Activated CD4-positive, CD25-positive, alpha-beta regulatory T cell treated with anti-CD3 and anti-CD28 coated beads, Interleukin-2, amount 50 U/mL, for 24 hours (primary cell): ENCODE data around the gene ANKEF1.
"Not testable (repeated sequence)": the region's sequence is repeated elsewhere in the genome, so short reads cannot be mapped to it uniquely, and the experiment has no call there.

Experiments
- ATAC-seq, 2 donors: fragments of 150-1000 bp; cut with Tn5 transposase; one replicate each; pipeline ENCODE4 v1.10.0; 2021; ENCODE audit warnings: mild to moderate bottlenecking in 1 of 2, moderate library complexity in 1 of 2

ANKEF1 gene

GRCh38 chr20:10034717-10035571, at the start of gene ANKEF1:
Gene ANKEF1 (plus strand): TSS chr20:10034987. CDS start chr20:10038302, 3,315 bp downstream.
- peak; percentile 82 to 92 for ATAC-seq

- ATAC-seq = no peak
These were observed 49.5 kb upstream of the ANKEF1 start for GRCh38 chr20:9985281-9985680.

- no peak for ATAC-seq
These were observed 49.0 kb upstream of the ANKEF1 start for GRCh38 chr20:9985773-9986172.

- no peak for ATAC-seq
These were observed 45.6 kb upstream of the ANKEF1 start for GRCh38 chr20:9989066-9989724.

- ATAC-seq = no peak
These were observed 41.6 kb upstream of the ANKEF1 start for GRCh38 chr20:9993137-9993536.

GRCh38 chr20:9994676-9995075, 40.1 kb upstream of the ANKEF1 start:
- no peak for ATAC-seq

- ATAC-seq = no peak
These were observed 39.1 kb upstream of the ANKEF1 start for GRCh38 chr20:9995510-9996272.

GRCh38 chr20:9996944-9997343, 37.8 kb upstream of the ANKEF1 start:
- ATAC-seq = no peak

GRCh38 chr20:9999645-10000044, 35.1 kb upstream of the ANKEF1 start:
- no peak for ATAC-seq

- no peak for ATAC-seq
These were observed 31.9 kb upstream of the ANKEF1 start for GRCh38 chr20:10002866-10003265.

GRCh38 chr20:10004900-10005299, 29.9 kb upstream of the ANKEF1 start:
- no peak for ATAC-seq

GRCh38 chr20:10005885-10006284, 28.9 kb upstream of the ANKEF1 start:
- no peak for ATAC-seq

- no peak for ATAC-seq
These were observed 28.2 kb upstream of the ANKEF1 start for GRCh38 chr20:10006447-10007090.

- ATAC-seq = no peak
These were observed 27.6 kb upstream of the ANKEF1 start for GRCh38 chr20:10007158-10007557.

- no peak for ATAC-seq
These were observed 27.0 kb upstream of the ANKEF1 start for GRCh38 chr20:10007747-10008146.

- no peak for ATAC-seq
These were observed 22.3 kb upstream of the ANKEF1 start for GRCh38 chr20:10012464-10012863.

GRCh38 chr20:10014431-10014830, 20.4 kb upstream of the ANKEF1 start:
- no peak for ATAC-seq

- no peak for ATAC-seq
These were observed 13.8 kb upstream of the ANKEF1 start for GRCh38 chr20:10020937-10021336.

GRCh38 chr20:10022625-10023024, 12.2 kb upstream of the ANKEF1 start:
- ATAC-seq = no peak

- ATAC-seq = no peak
These were observed 10.9 kb upstream of the ANKEF1 start for GRCh38 chr20:10023911-10024310.

GRCh38 chr20:10031451-10032215, 3.2 kb upstream of the ANKEF1 start:
- not testable (repeated sequence) for ATAC-seq

GRCh38 chr20:10032269-10032668, 2.5 kb upstream of the ANKEF1 start:
- ATAC-seq = not testable (repeated sequence)
